ENCODE data around the gene MACROD1. TPM values are rescaled to one million over a fixed set of nuclear protein-coding genes. Genes with fewer than 3 reads are reported as not detected.
"Not testable (repeated sequence)": the region's sequence is repeated elsewhere in the genome, so short reads cannot be mapped to it uniquely, and the experiment has no call there.

The MACROD1 gene
- polyA plus RNA-seq, 1 experiment, result 8.1 TPM

DNA sequence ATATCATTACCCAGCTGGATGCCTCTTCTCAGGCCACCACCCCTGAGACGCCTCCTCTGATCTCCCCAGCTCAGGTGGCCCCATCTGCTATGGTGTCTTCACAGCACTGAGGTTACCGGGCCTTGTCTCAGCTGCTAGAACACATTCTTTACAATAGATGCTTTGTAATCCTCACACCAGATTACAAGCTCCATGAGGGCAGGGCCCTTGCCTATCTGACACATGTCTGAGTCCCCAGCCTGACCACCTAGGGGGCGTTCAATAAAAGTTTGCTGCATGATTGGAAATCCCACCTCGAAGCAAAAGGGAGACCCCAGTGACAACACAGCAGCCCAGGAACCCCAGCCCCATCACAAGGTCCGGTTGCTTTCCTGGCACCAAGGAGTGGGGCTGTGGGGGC lies 2.0 kb downstream of the MACROD1 start:
- Histone ChIP-seq H3K4me3 (ENCODE audit: low read depth, low read length) (no peak overlapping the region), H3K27me3 (ENCODE audit: control insufficient read depth, insufficient read depth, low read length) (no peaks in the 10 kb centered on the region), H3K9me3 (ENCODE audit: control insufficient read depth, insufficient read depth, low read length) (no peaks in the 10 kb centered on the region; the same call in 1 of the 2 replicates), H3K27ac (ENCODE audit: low read depth, low read length) (no peak overlapping the region)
- TF ChIP-seq, protein P1, sequence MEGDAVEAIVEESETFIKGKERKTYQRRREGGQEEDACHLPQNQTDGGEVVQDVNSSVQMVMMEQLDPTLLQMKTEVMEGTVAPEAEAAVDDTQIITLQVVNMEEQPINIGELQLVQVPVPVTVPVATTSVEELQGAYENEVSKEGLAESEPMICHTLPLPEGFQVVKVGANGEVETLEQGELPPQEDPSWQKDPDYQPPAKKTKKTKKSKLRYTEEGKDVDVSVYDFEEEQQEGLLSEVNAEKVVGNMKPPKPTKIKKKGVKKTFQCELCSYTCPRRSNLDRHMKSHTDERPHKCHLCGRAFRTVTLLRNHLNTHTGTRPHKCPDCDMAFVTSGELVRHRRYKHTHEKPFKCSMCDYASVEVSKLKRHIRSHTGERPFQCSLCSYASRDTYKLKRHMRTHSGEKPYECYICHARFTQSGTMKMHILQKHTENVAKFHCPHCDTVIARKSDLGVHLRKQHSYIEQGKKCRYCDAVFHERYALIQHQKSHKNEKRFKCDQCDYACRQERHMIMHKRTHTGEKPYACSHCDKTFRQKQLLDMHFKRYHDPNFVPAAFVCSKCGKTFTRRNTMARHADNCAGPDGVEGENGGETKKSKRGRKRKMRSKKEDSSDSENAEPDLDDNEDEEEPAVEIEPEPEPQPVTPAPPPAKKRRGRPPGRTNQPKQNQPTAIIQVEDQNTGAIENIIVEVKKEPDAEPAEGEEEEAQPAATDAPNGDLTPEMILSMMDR (IDR thresholded peaks at IDR 0.05; ENCODE audit: low read depth, low read length), result no peak
- no peak for DNase-seq (ENCODE audit: low read depth, low spot score)
- ChIA-PET CTCF (interaction anchor here (1.2 to 3.3 kb wide), 2 partner anchors 11 to 16 kb away, joined by 3 to 14 read pairs; no protein-coding TSS in a partner anchor), POLR2A (interaction anchor here (0.9 kb wide), 1 partner anchor 21 kb away, joined by 6 read pairs; no protein-coding TSS in a partner anchor)

DNA sequence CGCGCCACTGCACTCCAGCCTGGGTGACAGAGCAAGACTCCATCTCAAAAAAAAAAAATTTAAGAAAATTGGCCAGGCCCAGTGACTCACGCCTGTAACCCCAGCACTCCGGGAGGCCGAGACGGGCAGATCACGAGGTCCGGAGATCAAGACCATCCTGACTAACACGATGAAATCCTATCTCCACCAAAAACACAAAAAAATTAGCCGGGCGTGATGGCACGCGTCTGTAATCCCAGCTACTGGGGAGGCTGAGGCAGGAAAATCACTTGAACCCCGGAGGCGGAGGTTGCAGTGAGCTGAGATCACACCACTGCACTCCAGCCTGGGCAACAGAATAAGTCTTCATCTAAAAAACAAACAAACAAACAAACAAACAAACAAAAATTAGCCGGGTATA lies 3.1 kb downstream of the MACROD1 start:
- POLR2A ChIA-PET, result not testable (repeated sequence)

DNA sequence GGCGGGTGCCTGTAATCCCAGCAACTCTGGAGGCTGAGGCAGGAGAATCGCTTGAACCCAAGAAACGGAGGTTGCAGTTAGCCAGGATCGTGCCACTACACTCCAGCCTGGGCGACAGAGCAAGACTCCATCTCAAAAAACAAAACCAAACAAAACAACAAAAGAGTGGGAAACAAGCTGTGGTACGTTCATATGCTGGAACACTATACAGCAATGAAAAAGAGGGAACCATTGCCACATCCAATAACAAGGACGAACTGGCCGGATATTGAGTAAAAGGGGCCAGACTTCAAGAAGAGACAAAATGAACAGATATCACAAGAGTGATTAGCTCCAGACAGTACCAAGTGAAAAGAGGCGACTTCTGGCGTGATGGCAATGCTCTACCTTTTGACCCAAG lies 4.9 kb downstream of the MACROD1 start:
- DNase-seq (ENCODE audit: low read depth, low spot score), result no peak
- POLR2A ChIA-PET, result no interaction called here
- no peak overlapping the region for H3K4me3 ChIP-seq (ENCODE audit: low read depth, low read length)
- CTCF ChIA-PET, result interaction anchor here (3.3 kb wide), 1 partner anchor 8 kb away, joined by 14 read pairs; no protein-coding TSS in a partner anchor
- H3K27ac ChIP-seq (ENCODE audit: low read depth, low read length), result no peak overlapping the region
- no peaks in the 10 kb centered on the region; the same call in 1 of the 2 replicates for H3K9me3 ChIP-seq (ENCODE audit: control insufficient read depth, insufficient read depth, low read length)
- H3K27me3 ChIP-seq (ENCODE audit: control insufficient read depth, insufficient read depth, low read length), result no peaks in the 10 kb centered on the region
- TF ChIP-seq, protein P1 (IDR thresholded peaks at IDR 0.05; ENCODE audit: low read depth, low read length), result no peak

More for the DNA sequence above, 3.1 kb downstream of the MACROD1 start:
- CTCF ChIA-PET, result interaction anchor here (1.2 to 3.3 kb wide), 3 partner anchors 10 to 15 kb away, joined by 3 to 14 read pairs (median 4); no protein-coding TSS in a partner anchor
- not testable (repeated sequence) for H3K4me3 ChIP-seq (ENCODE audit: low read depth, low read length); H3K27me3 ChIP-seq (ENCODE audit: control insufficient read depth, insufficient read depth, low read length); H3K27ac ChIP-seq (ENCODE audit: low read depth, low read length); H3K9me3 ChIP-seq (ENCODE audit: control insufficient read depth, insufficient read depth, low read length); DNase-seq (ENCODE audit: low read depth, low spot score)

DNA sequence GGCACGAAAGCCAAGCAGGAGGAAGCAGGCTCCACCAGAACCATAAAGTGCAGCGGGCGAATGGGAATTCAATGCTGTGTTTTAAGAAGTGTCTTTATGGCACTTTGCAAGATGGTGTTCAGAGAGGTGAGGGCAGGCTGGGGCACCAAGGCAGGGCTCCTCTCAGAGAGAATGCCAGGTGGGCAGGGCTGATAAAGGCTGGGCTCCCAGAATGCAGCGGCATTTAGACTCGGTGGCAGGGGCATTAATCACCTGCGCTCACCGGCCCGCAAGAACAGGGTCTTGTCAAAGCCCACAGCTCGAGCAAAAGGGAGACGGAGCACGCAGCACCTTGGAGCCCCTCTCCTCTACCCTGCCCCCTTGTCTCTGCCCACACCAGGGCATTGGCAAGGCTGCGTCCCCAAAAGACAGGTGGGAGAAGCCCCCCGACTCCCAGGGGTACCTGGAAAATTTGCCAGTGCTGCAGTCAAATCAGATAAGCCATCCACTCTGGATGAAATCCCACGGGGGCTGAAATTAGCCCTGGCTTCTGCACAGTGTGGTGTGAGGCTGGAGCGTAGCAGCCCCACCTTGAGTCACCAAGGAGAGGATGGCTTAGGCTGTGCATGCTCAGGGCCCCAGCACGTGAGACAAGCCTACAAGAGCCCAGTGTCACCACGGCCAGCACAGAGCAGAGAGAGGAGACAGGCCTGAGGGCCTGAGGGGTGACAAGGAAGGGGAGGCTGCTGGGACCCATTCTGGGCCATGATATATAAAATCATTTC lies 8.1 kb downstream of the MACROD1 start:
- Histone ChIP-seq H3K27ac (ENCODE audit: low read depth, low read length) (no peak overlapping the region), H3K4me3 (ENCODE audit: low read depth, low read length) (no peak overlapping the region), H3K9me3 (ENCODE audit: control insufficient read depth, insufficient read depth, low read length) (no peaks in the 10 kb centered on the region), H3K27me3 (ENCODE audit: control insufficient read depth, insufficient read depth, low read length) (no peaks in the 10 kb centered on the region)
- ChIA-PET CTCF (no interaction called here), POLR2A (no interaction called here)
- TF ChIP-seq, protein P1 (IDR thresholded peaks at IDR 0.05; ENCODE audit: low read depth, low read length), result no peak
- no peak for DNase-seq (ENCODE audit: low read depth, low spot score)

DNA sequence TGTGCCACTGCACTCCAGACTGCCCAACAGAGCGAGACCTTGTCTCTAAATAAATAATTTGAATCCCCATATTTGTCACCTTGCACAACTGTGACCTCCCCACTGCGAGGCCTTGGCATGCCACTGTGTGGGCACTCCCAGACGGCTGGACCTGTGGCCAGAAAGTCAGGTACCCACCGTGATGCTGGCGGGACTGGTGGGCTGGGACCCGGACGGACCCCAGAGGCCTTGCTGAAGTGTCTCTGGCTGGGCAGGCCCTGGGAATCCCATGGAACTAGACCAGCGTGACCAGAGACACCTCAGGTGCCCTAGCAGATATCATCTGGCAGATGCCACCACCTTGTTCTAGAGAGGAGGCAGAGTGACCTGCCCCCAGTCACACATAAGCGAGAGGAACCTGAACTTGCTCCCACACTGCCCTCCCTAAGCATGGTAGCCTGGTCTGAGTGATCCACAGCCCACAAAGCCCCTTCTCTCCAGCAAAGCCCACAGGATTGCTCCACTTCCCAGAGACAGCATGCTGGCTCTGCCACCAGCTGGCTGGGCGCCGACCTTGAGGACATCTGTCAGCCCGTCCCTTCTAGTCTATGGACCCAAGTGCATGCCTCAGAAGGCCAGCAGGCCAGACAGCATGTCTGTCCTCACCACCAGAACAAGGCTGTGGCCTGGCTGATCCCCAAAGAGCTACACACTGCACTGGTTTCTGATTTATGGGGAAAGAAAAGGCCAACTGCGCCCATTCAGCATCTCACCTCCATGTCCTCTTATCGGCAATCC lies 9.5 kb downstream of the MACROD1 start:
- POLR2A ChIA-PET, result interaction anchor here (0.6 kb wide), 1 partner anchor 14 kb away, joined by 3 read pairs; no protein-coding TSS in a partner anchor
- H3K4me3 ChIP-seq (ENCODE audit: low read depth, low read length), result no peak overlapping the region
- CTCF ChIA-PET, result interaction anchor here (0.6 kb wide), 1 partner anchor 148 kb away, joined by 3 read pairs; no protein-coding TSS in a partner anchor
- TF ChIP-seq, protein P1 (IDR thresholded peaks at IDR 0.05; ENCODE audit: low read depth, low read length), result no peak
- H3K27me3 ChIP-seq (ENCODE audit: control insufficient read depth, insufficient read depth, low read length), result no peaks in the 10 kb centered on the region
- no peak overlapping the region for H3K27ac ChIP-seq (ENCODE audit: low read depth, low read length)
- DNase-seq (ENCODE audit: low read depth, low spot score), result no peak
- no peaks in the 10 kb centered on the region for H3K9me3 ChIP-seq (ENCODE audit: control insufficient read depth, insufficient read depth, low read length)

All from AG04450 (cell line).